ENCODE measurements around the gene PPM1H. TPM values are rescaled to one million over a fixed set of nuclear protein-coding genes. Genes with fewer than 3 reads are reported as not detected.

The PPM1H gene
- total RNA-seq, 1 experiment from 2014 or later: 37.1 TPM

- Mint-ChIP-seq H3K36me3 (peaks cover 11% of the 10 kb centered on the region), H3K9me3 (peaks cover 5% of the 10 kb centered on the region), H3K27ac (no peak overlapping the region), H3K27me3 (ENCODE audit: low read depth) (no peaks in the 10 kb centered on the region), H3K4me1 (peaks cover 42% of the 10 kb centered on the region), H3K4me3 (no peak overlapping the region)
- no peak for TF ChIP-seq CREM (CRISPR knock-in tag; IDR thresholded peaks at IDR 0.05)
- TF ChIP-seq GABPB1 (CRISPR knock-in tag; IDR thresholded peaks at IDR 0.05): 0 out of 2 replicates have a peak, but pooled peaks have one; percentile 15
- no peak for TF ChIP-seq ZNF512 (CRISPR knock-in tag; IDR thresholded peaks at IDR 0.05; ENCODE audit: borderline replicate concordance)
- no peak for TF ChIP-seq E2F5 (CRISPR knock-in tag; IDR thresholded peaks at IDR 0.05)
- ChIA-PET CTCF (interaction anchor here (1.1 kb wide), 1 partner anchor 169 kb away, joined by 4 read pairs; no protein-coding TSS in a partner anchor), POLR2A (no interaction called here)
- ATAC-seq: no peak
- no peak for DNase-seq (ENCODE audit: low spot score)
Observed at GRCh38 chr12:62899568-62900390, 35.2 kb downstream of the PPM1H start.

- peaks cover 5% of the 10 kb centered on the region for H3K9me3 Mint-ChIP-seq
- no peaks in the 10 kb centered on the region for H3K27me3 Mint-ChIP-seq (ENCODE audit: low read depth)
- H3K4me3 Mint-ChIP-seq: no peak overlapping the region
- ChIA-PET POLR2A (no interaction called here), CTCF (no interaction called here)
- H3K36me3 Mint-ChIP-seq: peaks cover 11% of the 10 kb centered on the region
- DNase-seq (ENCODE audit: low spot score): no peak
- H3K27ac Mint-ChIP-seq: peak overlapping the region; percentile 20; the same call in 1 of the 2 replicates
- ATAC-seq: no peak
- H3K4me1 Mint-ChIP-seq: peaks cover 42% of the 10 kb centered on the region
- TF ChIP-seq ESRRA (CRISPR knock-in tag; IDR thresholded peaks at IDR 0.05; ENCODE audit: borderline replicate concordance) (no peak), PREB (CRISPR knock-in tag; IDR thresholded peaks at IDR 0.05; ENCODE audit: borderline replicate concordance) (no peak), HMGA2 (CRISPR knock-in tag; IDR thresholded peaks at IDR 0.05) (no peak), USF2 (CRISPR knock-in tag; IDR thresholded peaks at IDR 0.05) (no peak), NFYB (CRISPR knock-in tag; conservative IDR thresholded peaks at IDR 0.05; ENCODE audit: low read depth) (no peak), ZNF416 (CRISPR knock-in tag; IDR thresholded peaks at IDR 0.05) (no peak), CDX4 (CRISPR knock-in tag; IDR thresholded peaks at IDR 0.05; ENCODE audit: borderline replicate concordance) (no peak), NR1H2 (CRISPR knock-in tag; IDR thresholded peaks at IDR 0.05) (no peak), ATF1 (CRISPR knock-in tag; IDR thresholded peaks at IDR 0.05) (no peak), MXD4 (CRISPR knock-in tag; IDR thresholded peaks at IDR 0.05; ENCODE audit: borderline replicate concordance) (no peak), MYBL2 (CRISPR knock-in tag; IDR thresholded peaks at IDR 0.05) (no peak), PRRX2 (CRISPR knock-in tag; IDR thresholded peaks at IDR 0.05) (no peak), IRF2 (CRISPR knock-in tag; IDR thresholded peaks at IDR 0.05; ENCODE audit: borderline replicate concordance, low read depth) (no peak), MLX (CRISPR knock-in tag; IDR thresholded peaks at IDR 0.05) (no peak), EMX1 (CRISPR knock-in tag; IDR thresholded peaks at IDR 0.05) (no peak), TEAD1 (CRISPR knock-in tag; IDR thresholded peaks at IDR 0.05) (no peak), RORB (CRISPR knock-in tag; IDR thresholded peaks at IDR 0.05) (no peak), KAT7 (CRISPR knock-in tag; IDR thresholded peaks at IDR 0.05; ENCODE audit: borderline replicate concordance) (no peak)
Observed at GRCh38 chr12:62898526-62898925, 36.4 kb downstream of the PPM1H start.

Data from WTC11 (cell line).